ENCODE data around the gene RASD1.

The RASD1 gene

DNA sequence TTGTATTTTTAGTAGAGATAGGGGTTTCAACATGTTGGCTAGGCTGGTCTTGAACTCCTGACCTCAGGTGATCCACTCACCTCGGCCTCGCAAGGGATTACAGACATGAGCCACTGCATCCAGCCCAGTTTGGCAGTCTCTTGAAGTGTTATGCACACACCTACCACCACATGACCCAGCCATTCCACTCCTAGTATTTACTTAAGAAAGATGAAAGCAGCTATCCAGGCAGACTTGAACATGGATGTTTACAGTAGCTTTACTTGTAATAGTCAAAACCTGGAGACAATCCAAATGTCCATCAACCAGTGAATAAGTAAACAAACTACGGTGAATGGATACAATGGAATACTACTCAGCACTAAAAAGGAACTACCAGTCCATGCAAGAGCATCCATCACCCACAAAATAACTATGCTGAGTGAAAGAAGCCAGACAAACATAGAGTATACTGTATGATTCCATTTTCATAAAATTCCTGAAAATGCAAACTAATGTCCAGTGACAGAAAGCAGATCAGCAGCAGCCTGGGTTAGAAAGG lies 37.8 kb upstream of the RASD1 start:
- no peak overlapping the region for H3K4me3 ChIP-seq (ENCODE audit: low read length)
- H3K9ac ChIP-seq (ENCODE audit: low read length): no peak overlapping the region
- no peaks in the 10 kb centered on the region for H3K27me3 ChIP-seq (replicated peaks; ENCODE audit: insufficient read depth, low read length)
- no peak overlapping the region for H3K4me2 ChIP-seq (ENCODE audit: low read depth, low read length)
- H3K79me2 ChIP-seq (ENCODE audit: low read length): no peaks in the 10 kb centered on the region
- H3K36me3 ChIP-seq (replicated peaks; ENCODE audit: insufficient read depth, low read length): no peaks in the 10 kb centered on the region
- H3K9me2 ChIP-seq (replicated peaks; ENCODE audit: insufficient read depth, low read length): no peaks in the 10 kb centered on the region
- H2AFZ ChIP-seq (ENCODE audit: low read length): no peak overlapping the region
- no peaks in the 10 kb centered on the region for H4K20me1 ChIP-seq (ENCODE audit: insufficient read depth, low read length)
- no peaks in the 10 kb centered on the region for H3K9me3 ChIP-seq (replicated peaks; ENCODE audit: insufficient read depth, low read length)
- H3F3A ChIP-seq (ENCODE audit: insufficient read depth, low read length): no peaks in the 10 kb centered on the region
- no peak overlapping the region for H3K27ac ChIP-seq (ENCODE audit: low read length)
- TF ChIP-seq, protein P1, sequence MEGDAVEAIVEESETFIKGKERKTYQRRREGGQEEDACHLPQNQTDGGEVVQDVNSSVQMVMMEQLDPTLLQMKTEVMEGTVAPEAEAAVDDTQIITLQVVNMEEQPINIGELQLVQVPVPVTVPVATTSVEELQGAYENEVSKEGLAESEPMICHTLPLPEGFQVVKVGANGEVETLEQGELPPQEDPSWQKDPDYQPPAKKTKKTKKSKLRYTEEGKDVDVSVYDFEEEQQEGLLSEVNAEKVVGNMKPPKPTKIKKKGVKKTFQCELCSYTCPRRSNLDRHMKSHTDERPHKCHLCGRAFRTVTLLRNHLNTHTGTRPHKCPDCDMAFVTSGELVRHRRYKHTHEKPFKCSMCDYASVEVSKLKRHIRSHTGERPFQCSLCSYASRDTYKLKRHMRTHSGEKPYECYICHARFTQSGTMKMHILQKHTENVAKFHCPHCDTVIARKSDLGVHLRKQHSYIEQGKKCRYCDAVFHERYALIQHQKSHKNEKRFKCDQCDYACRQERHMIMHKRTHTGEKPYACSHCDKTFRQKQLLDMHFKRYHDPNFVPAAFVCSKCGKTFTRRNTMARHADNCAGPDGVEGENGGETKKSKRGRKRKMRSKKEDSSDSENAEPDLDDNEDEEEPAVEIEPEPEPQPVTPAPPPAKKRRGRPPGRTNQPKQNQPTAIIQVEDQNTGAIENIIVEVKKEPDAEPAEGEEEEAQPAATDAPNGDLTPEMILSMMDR (IDR thresholded peaks at IDR 0.05; ENCODE audit: low read length): no peak
- no peak for TF ChIP-seq EZH2 (optimal IDR thresholded peaks at IDR 0.05; ENCODE audit: low read depth, low read length)
- DNase-seq: no peak
- no peaks in the 10 kb centered on the region for H3K4me1 ChIP-seq (ENCODE audit: low read length)

DNA sequence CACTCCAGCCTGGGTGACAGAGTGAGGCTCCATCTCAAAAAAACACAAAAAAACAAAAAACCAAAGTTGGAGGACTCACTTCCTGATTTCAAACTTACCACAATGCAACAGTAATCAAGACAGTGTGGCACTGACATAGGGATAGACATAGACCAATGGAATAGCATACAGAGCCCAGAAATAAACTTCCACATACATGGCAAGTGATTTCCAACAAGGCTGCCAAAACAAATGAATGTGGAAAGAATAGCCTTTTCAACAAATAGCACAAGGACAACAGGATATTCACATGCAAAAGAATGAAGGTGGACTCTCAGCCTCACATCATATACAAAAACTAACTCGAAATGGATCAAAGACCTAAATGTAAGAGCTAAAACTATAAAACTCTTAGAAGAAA lies 36.8 kb upstream of the RASD1 start:
- H3K36me3 ChIP-seq (replicated peaks; ENCODE audit: insufficient read depth, low read length): no peaks in the 10 kb centered on the region
- no peak overlapping the region for H2AFZ ChIP-seq (ENCODE audit: low read length)
- no peaks in the 10 kb centered on the region for H3F3A ChIP-seq (ENCODE audit: insufficient read depth, low read length)
- no peak overlapping the region for H3K27ac ChIP-seq (ENCODE audit: low read length)
- no peaks in the 10 kb centered on the region for H4K20me1 ChIP-seq (ENCODE audit: insufficient read depth, low read length)
- no peaks in the 10 kb centered on the region for H3K9me2 ChIP-seq (replicated peaks; ENCODE audit: insufficient read depth, low read length)
- H3K4me2 ChIP-seq (ENCODE audit: low read depth, low read length): no peak overlapping the region
- no peaks in the 10 kb centered on the region for H3K9me3 ChIP-seq (replicated peaks; ENCODE audit: insufficient read depth, low read length)
- no peaks in the 10 kb centered on the region for H3K4me1 ChIP-seq (ENCODE audit: low read length)
- no peak overlapping the region for H3K9ac ChIP-seq (ENCODE audit: low read length)
- no peak overlapping the region for H3K4me3 ChIP-seq (ENCODE audit: low read length)
- no peaks in the 10 kb centered on the region for H3K79me2 ChIP-seq (ENCODE audit: low read length)
- no peak for TF ChIP-seq EZH2 (optimal IDR thresholded peaks at IDR 0.05; ENCODE audit: low read depth, low read length)
- TF ChIP-seq, protein P1 (IDR thresholded peaks at IDR 0.05; ENCODE audit: low read length): no peak
- no peak for TF ChIP-seq EZH2phosphoT487 (IDR thresholded peaks at IDR 0.05; ENCODE audit: low read length)
- no peaks in the 10 kb centered on the region for H3K27me3 ChIP-seq (replicated peaks; ENCODE audit: insufficient read depth, low read length)
- no peak for DNase-seq

DNA sequence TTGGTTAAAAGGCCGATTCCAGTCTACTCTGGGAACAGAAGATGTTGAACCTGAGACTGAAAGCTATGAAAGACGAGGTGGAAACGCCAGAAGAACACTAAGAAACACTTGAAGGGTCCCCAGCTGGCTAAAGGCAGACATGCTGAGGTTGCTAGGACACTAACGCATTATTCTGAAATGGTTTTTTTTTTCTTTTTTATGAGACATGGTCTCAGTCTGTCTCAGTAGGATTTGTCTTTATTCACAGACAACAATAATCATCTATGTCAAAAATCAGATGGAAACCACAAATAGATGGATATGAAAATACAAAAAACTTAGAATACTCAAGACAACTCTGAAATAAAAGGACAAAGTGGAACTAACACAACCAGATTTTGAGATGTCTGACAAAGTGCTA lies 35.0 kb upstream of the RASD1 start:
- H3K4me1 ChIP-seq (ENCODE audit: low read length): no peaks in the 10 kb centered on the region

More for the DNA sequence above, 35.0 kb upstream of the RASD1 start:
- H4K20me1 ChIP-seq (ENCODE audit: insufficient read depth, low read length): no peaks in the 10 kb centered on the region
- no peaks in the 10 kb centered on the region for H3K36me3 ChIP-seq (replicated peaks; ENCODE audit: insufficient read depth, low read length)
- no peaks in the 10 kb centered on the region for H3K9me2 ChIP-seq (replicated peaks; ENCODE audit: insufficient read depth, low read length)
- no peak for TF ChIP-seq EZH2 (optimal IDR thresholded peaks at IDR 0.05; ENCODE audit: low read depth, low read length)
- TF ChIP-seq, protein P1 (IDR thresholded peaks at IDR 0.05; ENCODE audit: low read length): no peak
- TF ChIP-seq EZH2phosphoT487 (IDR thresholded peaks at IDR 0.05; ENCODE audit: low read length): no peak
- no peaks in the 10 kb centered on the region for H3K9me3 ChIP-seq (replicated peaks; ENCODE audit: insufficient read depth, low read length)
- H3F3A ChIP-seq (ENCODE audit: insufficient read depth, low read length): no peaks in the 10 kb centered on the region
- no peak for DNase-seq
- H3K79me2 ChIP-seq (ENCODE audit: low read length): no peaks in the 10 kb centered on the region
- H3K4me3 ChIP-seq (ENCODE audit: low read length): no peak overlapping the region
- no peak overlapping the region for H3K9ac ChIP-seq (ENCODE audit: low read length)
- H2AFZ ChIP-seq (ENCODE audit: low read length): no peak overlapping the region
- H3K27me3 ChIP-seq (replicated peaks; ENCODE audit: insufficient read depth, low read length): no peaks in the 10 kb centered on the region
- H3K27ac ChIP-seq (ENCODE audit: low read length): no peak overlapping the region
- H3K4me2 ChIP-seq (ENCODE audit: low read depth, low read length): no peak overlapping the region

Data from MM.1S (cell line).